ENCODE results near the gene REXO1.
A peak's percentile ranks its signal among the peaks of the same experiment; 100 is the strongest.

REXO1 gene

GRCh38 chr19:1828279-1829238 is 19.7 kb downstream of the REXO1 start:
- no peak for DNase-seq

GRCh38 chr19:1827566-1828278 is 20.6 kb downstream of the REXO1 start:
- no peak for DNase-seq

DNA sequence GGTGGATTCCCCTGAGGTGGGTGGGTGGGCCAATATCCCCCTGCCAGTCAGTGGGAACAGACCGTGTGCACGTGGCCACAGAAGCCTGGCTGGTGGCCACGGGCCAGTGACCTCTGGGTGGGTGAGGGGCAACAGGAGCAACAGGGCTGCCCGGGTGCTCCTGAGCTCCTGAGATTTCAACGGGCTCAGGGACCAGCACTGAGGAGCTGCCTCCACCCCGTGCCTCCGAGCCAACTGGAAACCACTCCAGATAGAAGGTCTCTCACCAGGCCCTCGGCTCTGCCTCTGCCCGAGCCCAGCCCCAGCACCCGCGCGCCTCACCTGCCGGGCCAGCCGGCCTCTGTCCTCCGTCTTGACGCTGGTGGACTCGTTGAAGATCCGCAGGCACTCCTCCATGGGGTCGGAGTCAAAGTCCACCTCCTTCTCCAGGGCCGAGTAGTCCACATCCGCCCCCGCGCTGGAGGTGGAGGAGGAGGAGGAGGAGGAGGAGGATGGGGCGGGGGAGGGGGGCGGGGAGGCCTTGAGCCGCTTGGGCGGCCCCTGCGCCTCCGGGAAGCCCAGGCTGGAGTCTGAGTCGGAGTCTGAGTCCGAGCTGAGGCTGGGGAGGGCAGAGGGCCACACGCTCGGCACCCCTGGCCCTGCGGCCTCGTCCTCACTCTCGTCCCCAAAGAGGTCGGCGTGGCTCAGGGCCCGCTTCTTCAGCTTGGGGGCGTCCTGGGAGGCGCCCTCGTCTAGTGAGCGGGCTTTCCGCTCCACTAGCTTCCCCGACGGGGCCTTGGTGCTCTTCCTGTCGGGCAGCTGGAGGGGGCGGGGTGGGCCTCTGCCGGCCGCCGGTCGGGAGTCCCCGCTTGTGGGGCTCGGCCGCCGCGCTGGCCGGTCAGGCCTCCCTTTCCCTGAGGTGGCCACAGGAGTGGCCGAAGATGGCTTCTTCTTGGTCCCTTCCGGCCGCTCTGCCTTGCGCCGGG is 21.4 kb downstream of the REXO1 start:
- DNase-seq, result no peak

DNA sequence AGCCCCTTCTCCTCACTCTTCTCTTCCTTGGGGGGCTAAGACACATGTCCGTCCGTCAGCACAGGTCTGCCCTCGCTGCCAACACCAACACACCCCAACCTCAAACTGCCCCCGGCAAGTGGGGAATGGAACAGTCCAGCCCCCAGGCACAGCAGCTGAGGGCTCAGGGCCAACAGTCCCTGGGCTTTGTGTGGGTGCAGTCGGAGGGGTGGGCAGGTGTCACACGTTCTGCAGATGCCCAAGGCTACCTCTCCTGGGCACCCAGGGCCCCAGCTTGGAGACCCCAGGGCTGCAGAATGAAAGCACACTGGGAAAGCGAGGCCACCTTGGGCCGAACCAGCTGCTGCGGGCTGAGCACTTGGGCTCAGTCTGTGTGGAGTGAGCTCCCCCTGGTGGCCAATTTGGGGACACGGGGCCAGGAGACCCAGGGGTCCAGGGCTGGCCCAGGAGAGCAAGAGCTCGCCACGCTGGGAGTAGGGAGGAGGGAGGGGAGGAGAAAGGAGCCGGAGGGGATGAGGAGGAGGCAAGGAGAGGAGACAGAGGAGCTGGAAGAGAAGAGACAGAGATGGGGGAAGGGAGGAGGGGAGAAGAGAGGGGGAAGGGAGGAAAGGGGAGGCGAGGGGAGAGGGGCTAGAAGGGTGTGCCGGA is 22.2 kb downstream of the REXO1 start:
- DNase-seq, result peak; percentile 40

GRCh38 chr19:1824252-1824622 is 24.0 kb downstream of the REXO1 start:
- DNase-seq, result no peak

GRCh38 chr19:1823539-1824251 is 24.6 kb downstream of the REXO1 start:
- DNase-seq, result no peak

- DNase-seq, result no peak
Measured at GRCh38 chr19:1823020-1823419, 25.3 kb downstream of the REXO1 start.

DNA sequence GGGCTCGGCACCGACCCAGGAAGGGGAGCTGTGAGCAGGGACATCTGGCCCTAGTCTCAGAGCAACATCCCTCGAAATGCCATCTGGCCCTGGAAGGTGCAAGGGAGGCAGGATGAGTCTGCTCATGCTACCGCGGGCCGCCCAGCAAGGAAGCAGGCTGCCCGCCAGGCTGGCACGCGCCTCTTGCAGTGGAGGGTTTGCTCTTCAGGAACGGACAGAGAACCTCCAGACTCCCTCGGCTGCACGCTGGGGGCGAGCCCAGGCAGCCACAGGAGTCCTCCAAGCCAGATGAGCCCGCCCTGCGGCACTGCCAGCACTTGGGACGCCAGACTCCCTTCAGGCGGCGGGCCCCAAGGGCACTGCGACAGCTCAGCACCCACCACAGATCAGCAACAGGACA is 26.1 kb downstream of the REXO1 start:
- DNase-seq, result no peak

GRCh38 chr19:1819341-1820255 is 28.7 kb downstream of the REXO1 start:
- DNase-seq, result no peak

- no peak for DNase-seq
Measured at GRCh38 chr19:1818549-1819195, 29.6 kb downstream of the REXO1 start.

DNA sequence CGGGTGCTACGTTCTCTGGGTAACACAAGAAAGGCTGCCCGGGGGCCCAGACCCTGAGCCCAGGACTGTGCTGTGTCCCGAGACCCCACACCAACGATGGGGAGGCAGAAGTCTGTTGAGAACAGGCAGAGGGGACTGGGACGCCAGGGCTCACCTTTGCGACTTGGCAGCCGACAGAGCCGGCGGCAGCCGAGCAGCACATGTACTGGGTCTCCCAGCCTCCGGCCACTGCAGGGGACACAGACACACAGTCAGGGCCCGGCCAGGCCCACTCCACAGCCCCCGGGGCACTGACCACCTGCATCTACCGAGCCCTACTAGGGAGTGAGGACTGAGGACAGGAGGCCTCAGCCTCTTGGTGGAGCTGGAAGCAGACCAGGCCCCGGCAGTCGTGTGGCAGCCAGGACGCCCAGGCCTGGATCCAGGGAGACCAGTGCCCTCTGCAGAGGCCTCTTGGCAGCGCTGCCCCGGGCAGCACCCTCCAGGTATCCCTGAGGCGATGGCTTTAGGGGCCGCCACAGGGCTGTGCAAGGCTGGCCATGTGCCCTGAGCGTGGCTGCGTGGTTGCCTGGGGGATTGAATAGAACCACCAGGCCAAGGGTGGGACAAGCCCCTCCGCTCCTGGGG is 30.6 kb downstream of the REXO1 start:
- no peak for DNase-seq

GRCh38 chr19:1816530-1817298 is 31.6 kb downstream of the REXO1 start:
- no peak for DNase-seq

- no peak for DNase-seq
Measured at GRCh38 chr19:1815605-1816529, 32.4 kb downstream of the REXO1 start.

- DNase-seq, result no peak
Measured at GRCh38 chr19:1814833-1815604, 33.3 kb downstream of the REXO1 start.

- no peak for DNase-seq
Measured at GRCh38 chr19:1814391-1814790, 33.9 kb downstream of the REXO1 start.
